ENCODE data around the gene PACS2.

PACS2 gene

GRCh38 chr14:105314287-105315200, at the start of gene PACS2:
PACS2 (plus strand) TSS chr14:105314748; CDS start chr14:105314919, 171 bp downstream.
- no peaks in the 10 kb centered on the region for H3K27me3 ChIP-seq (replicated peaks; ENCODE audit: control insufficient read depth, insufficient read depth, low read length)
- TF ChIP-seq CTCF (IDR thresholded peaks at IDR 0.05; ENCODE audit: insufficient read depth, low read length, poor library complexity, severe bottlenecking) = no peak
- peak; percentile 90 for DNase-seq (ENCODE audit: extremely low read depth, insufficient read length)

GRCh38 chr14:105267820-105268548, 46.6 kb upstream of the PACS2 start:
- peaks cover 5% of the 10 kb centered on the region for H3K36me3 ChIP-seq (ENCODE audit: control insufficient read depth, insufficient read depth, low read length)
- no peaks in the 10 kb centered on the region for H3K27me3 ChIP-seq (replicated peaks; ENCODE audit: control insufficient read depth, insufficient read depth, low read length)
- no peak overlapping the region for H3K4me3 ChIP-seq (replicated peaks; ENCODE audit: low read depth, low read length)
- TF ChIP-seq CTCF (IDR thresholded peaks at IDR 0.05; ENCODE audit: insufficient read depth, low read length, poor library complexity, severe bottlenecking) = peak; percentile 16
- DNase-seq (ENCODE audit: extremely low read depth, insufficient read length) = no peak

More at GRCh38 chr14:105314287-105315200, at the start of gene PACS2:
- Histone ChIP-seq H3K4me3 (replicated peaks; ENCODE audit: low read depth, low read length) (peak within 1 kb of the TSS; percentile 69), H3K36me3 (ENCODE audit: control insufficient read depth, insufficient read depth, low read length) (no peaks in the 10 kb centered on the region)

GRCh38 chr14:105268736-105269354, 45.7 kb upstream of the PACS2 start:
- no peak for DNase-seq (ENCODE audit: extremely low read depth, insufficient read length)
- Histone ChIP-seq H3K27me3 (replicated peaks; ENCODE audit: control insufficient read depth, insufficient read depth, low read length) (no peaks in the 10 kb centered on the region), H3K4me3 (replicated peaks; ENCODE audit: low read depth, low read length) (no peak overlapping the region), H3K36me3 (ENCODE audit: control insufficient read depth, insufficient read depth, low read length) (peaks cover 5% of the 10 kb centered on the region)
- no peak for TF ChIP-seq CTCF (IDR thresholded peaks at IDR 0.05; ENCODE audit: insufficient read depth, low read length, poor library complexity, severe bottlenecking)

- Histone ChIP-seq H3K4me3 (replicated peaks; ENCODE audit: low read depth, low read length) (no peak overlapping the region), H3K27me3 (replicated peaks; ENCODE audit: control insufficient read depth, insufficient read depth, low read length) (no peaks in the 10 kb centered on the region), H3K36me3 (ENCODE audit: control insufficient read depth, insufficient read depth, low read length) (peaks cover 5% of the 10 kb centered on the region)
- DNase-seq (ENCODE audit: extremely low read depth, insufficient read length) = no peak
- no peak for TF ChIP-seq CTCF (IDR thresholded peaks at IDR 0.05; ENCODE audit: insufficient read depth, low read length, poor library complexity, severe bottlenecking)
Observed at GRCh38 chr14:105269405-105269804, 45.1 kb upstream of the PACS2 start.

GRCh38 chr14:105271224-105271890, 43.2 kb upstream of the PACS2 start:
- H3K4me3 ChIP-seq (replicated peaks; ENCODE audit: low read depth, low read length) = no peak overlapping the region
- no peaks in the 10 kb centered on the region for H3K27me3 ChIP-seq (replicated peaks; ENCODE audit: control insufficient read depth, insufficient read depth, low read length)
- peaks cover 5% of the 10 kb centered on the region for H3K36me3 ChIP-seq (ENCODE audit: control insufficient read depth, insufficient read depth, low read length)
- DNase-seq (ENCODE audit: extremely low read depth, insufficient read length) = no peak
- TF ChIP-seq CTCF (IDR thresholded peaks at IDR 0.05; ENCODE audit: insufficient read depth, low read length, poor library complexity, severe bottlenecking) = no peak
